ENCODE results near the gene VPS39. TPM values are rescaled to one million over a fixed set of nuclear protein-coding genes. Genes with fewer than 3 reads are reported as not detected.
A peak's percentile ranks its signal among the peaks of the same experiment; 100 is the strongest.

Gene VPS39
- polyA plus RNA-seq, 2 of the 4 experiments (the other 2 are of a cell fraction), result 18.3 to 33.3 TPM

- no peak for DNase-seq (ENCODE audit: low read depth in 1 of 2, low spot score in 1 of 2)
- 84% methylated on average over 4 of the region's 4 CpGs for WGBS (ENCODE audit: missing lambda C conversion rate)
Observed at GRCh38 chr15:42206406-42206805, 1.7 kb downstream of the VPS39 start.

GRCh38 chr15:42203891-42204290, 4.2 kb downstream of the VPS39 start:
- Histone ChIP-seq H3K4me1 (peaks cover 6% of the 10 kb centered on the region; the same call in 2 of the 3 replicates), H3K27ac (no peak overlapping the region), H3K9me3 (no peaks in the 10 kb centered on the region), H3K4me3 (no peak overlapping the region), H3K4me2 (no peak overlapping the region)
- WGBS (ENCODE audit: missing lambda C conversion rate), result 93% methylated on average over 3 of the region's 3 CpGs
- no peak for TF ChIP-seq CTCF (IDR thresholded peaks at IDR 0.05)
- TF ChIP-seq ZC3H11A (IDR thresholded peaks at IDR 0.05), result no peak
- no peak for TF ChIP-seq KDM5A (IDR thresholded peaks at IDR 0.05)
- no peak for TF ChIP-seq HOXA7 (CRISPR knock-in tag; IDR thresholded peaks at IDR 0.05)
- TF ChIP-seq CHD2 (IDR thresholded peaks at IDR 0.05; ENCODE audit: low read length, partially characterized antibody), result no peak
- no peak for TF ChIP-seq SREBF2 (IDR thresholded peaks at IDR 0.05)
- POLR2A ChIA-PET, result no interaction called here
- ATAC-seq, result no peak
- no peak for DNase-seq (ENCODE audit: low read depth in 1 of 2, low spot score in 1 of 2)
- CTCF ChIA-PET, result no interaction called here
- FAIRE-seq, result no peak

More at GRCh38 chr15:42206406-42206805, 1.7 kb downstream of the VPS39 start:
- Histone ChIP-seq H3K4me1 (peaks cover 6% of the 10 kb centered on the region; the same call in 2 of the 3 replicates), H3K4me3 (no peak overlapping the region), H3K27ac (no peak overlapping the region), H3K4me2 (peak overlapping the region; percentile 89; the same call in 2 of the 3 replicates), H3K9me3 (no peaks in the 10 kb centered on the region)
- CTCF ChIA-PET, result interaction anchor here (1.7 kb wide), 1 partner anchor 12 kb away, joined by 3 read pairs; no protein-coding TSS in a partner anchor
- no peak for FAIRE-seq
- POLR2A ChIA-PET, result no interaction called here
- TF ChIP-seq NR3C1 (IDR thresholded peaks at IDR 0.05) (no peak), JUN (IDR thresholded peaks at IDR 0.05) (no peak), CBX8 (IDR thresholded peaks at IDR 0.05) (no peak), EP300 (IDR thresholded peaks at IDR 0.05) (no peak), FOSL2 (IDR thresholded peaks at IDR 0.05) (no peak), FOSL2 (CRISPR knock-in tag; IDR thresholded peaks at IDR 0.05) (no peak), ZNF302 (CRISPR knock-in tag; IDR thresholded peaks at IDR 0.05) (no peak)
- ATAC-seq, result no peak

GRCh38 chr15:42202653-42203052, 5.5 kb downstream of the VPS39 start:
- Histone ChIP-seq H3K27ac (no peak overlapping the region), H3K4me2 (no peak overlapping the region), H3K4me3 (no peak overlapping the region), H3K9me3 (no peaks in the 10 kb centered on the region), H3K4me1 (peaks cover 6% of the 10 kb centered on the region; the same call in 2 of the 3 replicates)
- CTCF ChIA-PET, result no interaction called here
- no peak for TF ChIP-seq NPAS2 (CRISPR knock-in tag; IDR thresholded peaks at IDR 0.05; ENCODE audit: borderline replicate concordance)
- no peak for TF ChIP-seq NFE2L2 (conservative IDR thresholded peaks at IDR 0.05; ENCODE audit: low read length)
- no peak for TF ChIP-seq FOSL2 (IDR thresholded peaks at IDR 0.05)
- no peak for TF ChIP-seq FOSL2 (CRISPR knock-in tag; IDR thresholded peaks at IDR 0.05)
- no peak for TF ChIP-seq KDM5A (IDR thresholded peaks at IDR 0.05)
- DNase-seq (ENCODE audit: low read depth in 1 of 2, low spot score in 1 of 2) (no peak), ATAC-seq (no peak), FAIRE-seq (no peak)
- POLR2A ChIA-PET, result no interaction called here
- WGBS (ENCODE audit: missing lambda C conversion rate), result 87% methylated on average over 2 of the region's 2 CpGs

GRCh38 chr15:42201801-42202200, 6.3 kb downstream of the VPS39 start:
- ChIA-PET CTCF (no interaction called here), POLR2A (no interaction called here)
- WGBS (ENCODE audit: missing lambda C conversion rate), result 83% methylated on average over 1 of the region's 1 CpG
- H3K27ac ChIP-seq, result no peak overlapping the region
- no peak for ATAC-seq
- H3K4me2 ChIP-seq, result no peak overlapping the region
- H3K4me3 ChIP-seq, result no peak overlapping the region
- no peak for FAIRE-seq
- DNase-seq (ENCODE audit: low read depth in 1 of 2, low spot score in 1 of 2), result no peak
- H3K9me3 ChIP-seq, result no peaks in the 10 kb centered on the region
- peaks cover 3% of the 10 kb centered on the region; the same call in 2 of the 3 replicates for H3K4me1 ChIP-seq
- TF ChIP-seq HOXA7 (CRISPR knock-in tag; IDR thresholded peaks at IDR 0.05) (no peak), CEBPB (IDR thresholded peaks at IDR 0.05) (no peak), EP300 (IDR thresholded peaks at IDR 0.05) (no peak), GATA3 (IDR thresholded peaks at IDR 0.05; ENCODE audit: borderline replicate concordance) (no peak), MAFK (IDR thresholded peaks at IDR 0.05; ENCODE audit: partially characterized antibody) (no peak), RFX5 (IDR thresholded peaks at IDR 0.05) (no peak), TFCP2L1 (CRISPR knock-in tag; IDR thresholded peaks at IDR 0.05) (no peak), KDM1A (IDR thresholded peaks at IDR 0.05; ENCODE audit: low read depth) (no peak), HOXB13 (CRISPR knock-in tag; IDR thresholded peaks at IDR 0.05; ENCODE audit: low read depth) (no peak), PBX3 (IDR thresholded peaks at IDR 0.05) (no peak), SMC3 (IDR thresholded peaks at IDR 0.05) (no peak), HMGXB4 (CRISPR knock-in tag; IDR thresholded peaks at IDR 0.05; ENCODE audit: borderline replicate concordance) (no peak), ESRRA (IDR thresholded peaks at IDR 0.05; ENCODE audit: borderline replicate concordance, low read length) (no peak), ZSCAN20 (CRISPR knock-in tag; IDR thresholded peaks at IDR 0.05) (no peak), MAZ (IDR thresholded peaks at IDR 0.05; ENCODE audit: borderline replicate concordance, low read depth, low read length) (no peak), ZNF302 (CRISPR knock-in tag; IDR thresholded peaks at IDR 0.05) (no peak), EHMT2 (IDR thresholded peaks at IDR 0.05; ENCODE audit: low read depth) (no peak), CHD2 (IDR thresholded peaks at IDR 0.05; ENCODE audit: low read length, partially characterized antibody) (no peak)
